ENCODE measurements around the gene PCSK1N. TPM values are rescaled to one million over a fixed set of nuclear protein-coding genes. Genes with fewer than 3 reads are reported as not detected.

The PCSK1N gene
- total and polyA plus RNA-seq, 2 of the 13 experiments (the other 11 are each of a cell fraction or from before 2014, with no cell fraction given) = 4.5 to 14.0 TPM

- no peak for TF ChIP-seq ZNF280B (CRISPR knock-in tag; IDR thresholded peaks at IDR 0.05; ENCODE audit: borderline replicate concordance)
Observed at GRCh38 chrX:48787505-48788443, 47.6 kb downstream of the PCSK1N start (continued).

- no TSS peak for BruUV-seq (replicated peaks)
- DNase-seq (ENCODE audit: low spot score) = no peak
- POLR2A ChIA-PET = no interaction called here
Observed at GRCh38 chrX:48786825-48787504, 48.4 kb downstream of the PCSK1N start.

More at GRCh38 chrX:48786825-48787504, 48.4 kb downstream of the PCSK1N start:
- CTCF ChIA-PET (ENCODE audit: low intra/inter-chr PET ratio, low total read pairs) = no interaction called here
- no peaks in the 10 kb centered on the region for H3K79me2 ChIP-seq (ENCODE audit: insufficient read depth, low read length)
- no peaks in the 10 kb centered on the region for H4K20me1 ChIP-seq (ENCODE audit: insufficient read depth, low read length)
- no peaks in the 10 kb centered on the region; a peak in 1 of 5 replicates for H3K27me3 ChIP-seq (ENCODE audit: control insufficient read depth in 1 of 2, insufficient read depth in 2 of 2, low read length in 2 of 2)
- ATAC-seq (no peak), FAIRE-seq (no peak)
- intact Hi-C loops (cut with micrococcal nuclease; ENCODE audit: unreplicated experiment) = no loop called here
- H3K9ac ChIP-seq (ENCODE audit: insufficient read depth, low read depth, low read length) = no peak overlapping the region
- H3K27ac ChIP-seq (ENCODE audit: extremely low read length, insufficient read depth, low read length) = no peak overlapping the region
- TF ChIP-seq HNRNPK (IDR thresholded peaks at IDR 0.05; ENCODE audit: low read depth, low read length, poor library complexity, severe bottlenecking) = no peak
- TF ChIP-seq ZBTB7B (CRISPR knock-in tag; IDR thresholded peaks at IDR 0.05) = no peak
- TF ChIP-seq ZNF597 (CRISPR knock-in tag; IDR thresholded peaks at IDR 0.05) = no peak
- TF ChIP-seq PCBP2 (optimal IDR thresholded peaks at IDR 0.05; ENCODE audit: low read depth, low read length, poor library complexity, severe bottlenecking) = no peak
- no peaks in the 10 kb centered on the region for H3K9me3 ChIP-seq (ENCODE audit: low read length)
- in situ Hi-C loops (cut with HindIII; ENCODE audit: extremely low pct_ligation_motif_present, low pct_unique_long_range_greater_than_20kb) = no loop called here
- no peak overlapping the region for H3K4me3 ChIP-seq (replicated peaks in 1 of 3; ENCODE audit: insufficient read depth in 1 of 3, low read depth in 2 of 3, low read length in 3 of 3)
- H3K4me1 ChIP-seq (ENCODE audit: insufficient read depth, low read length) = no peaks in the 10 kb centered on the region
- WGBS (ENCODE audit: low lambda C conversion rate) = 19% methylated on average over 6 of the region's 6 CpGs
- no peak overlapping the region for H3K4me2 ChIP-seq (ENCODE audit: low read depth, low read length)
- H2AFZ ChIP-seq (ENCODE audit: low read length) = no peak overlapping the region
- no peaks in the 10 kb centered on the region for H3K36me3 ChIP-seq (replicated peaks in 1 of 2; ENCODE audit: control insufficient read depth in 1 of 2, insufficient read depth in 2 of 2, low read length in 2 of 2)
